Vagina (tissue), 2 donors: ENCODE data around the gene FBXO34. TPM values are rescaled to one million over a fixed set of nuclear protein-coding genes. Genes with fewer than 3 reads are reported as not detected.
"Not testable (repeated sequence)": the region's sequence is repeated elsewhere in the genome, so short reads cannot be mapped to it uniquely, and the experiment has no call there.

Source experiments
- DNase-seq, 2 donors: peaks; one replicate each; pipeline ENCODE4 v3.0.0-alpha.2; 2017; ENCODE audit errors: extremely low spot score in 2 of 2
- H3K27ac ChIP-seq: fragments of 200-600 bp; sonication (generic); one replicate; pipeline ENCODE4 v1.5.1; 2019
- H3K27me3 ChIP-seq: fragments of 200-600 bp; sonication (generic); one replicate; pipeline ENCODE4 v1.5.1; 2019
- H3K36me3 ChIP-seq, 2 donors: fragments of 200-600 bp; sonication (generic); one replicate each; pipeline ENCODE4 v1.5.1; 2017 to 2019
- H3K4me1 ChIP-seq: fragments of 200-600 bp; sonication (generic); one replicate; pipeline ENCODE4 v1.5.1; 2019
- H3K4me3 ChIP-seq, 2 donors: fragments of 200-600 bp; sonication (generic); 1 replicate in 1 of 2; 2 replicates in 1 of 2; pipeline ENCODE4 v1.5.1; 2016 to 2019
- H3K9me3 ChIP-seq: fragments of 200-600 bp; sonication (generic); one replicate; pipeline ENCODE4 v1.5.1; 2019
- POLR2A ChIP-seq, 2 donors: fragments of 450-650 bp; IDR thresholded peaks; one replicate each; pipeline ENCODE4 v1.6.1; 2017; ENCODE audit warnings: antibody characterized with exemption in 2 of 2, mild to moderate bottlenecking in 2 of 2, moderate library complexity in 2 of 2
- POLR2AphosphoS5 ChIP-seq, 2 donors: sonication (generic); formaldehyde crosslinking; IDR thresholded peaks; one replicate each; pipeline ENCODE4 v1.9.0; 2017; ENCODE audit warnings: antibody characterized with exemption in 2 of 2, mild to moderate bottlenecking in 2 of 2, low read depth in 1 of 2; ENCODE audit not compliant: insufficient read depth in 1 of 2
- intact Hi-C: fragments of 100-400 bp; cut with DNase I; formaldehyde crosslinking; loops from one replicate; pipeline ENCODE4 v1.15.1; 2023
- total RNA-seq: library from RNA; depleted of rRNA; stranded (reverse); fragments of >200 nt; gene quantifications from one replicate; pipeline ENCODE4 v1.2.3, GENCODE V29; 2016
- TF ChIP-seq, protein P1 (sequence below), 3 experiments: fragments of 450-650 bp in 2 of 3; fragments of 200-600 bp in 1 of 3; sonication (generic) in 1 of 3; IDR thresholded peaks; one replicate each; pipeline ENCODE4 v1.5.1; 2017 to 2019; ENCODE audit warnings: antibody characterized with exemption in 3 of 3, mild to moderate bottlenecking in 2 of 3, moderate library complexity in 2 of 3

Gene FBXO34
- total RNA-seq, 1 donor from 2014 or later, result 24.6 TPM

DNA sequence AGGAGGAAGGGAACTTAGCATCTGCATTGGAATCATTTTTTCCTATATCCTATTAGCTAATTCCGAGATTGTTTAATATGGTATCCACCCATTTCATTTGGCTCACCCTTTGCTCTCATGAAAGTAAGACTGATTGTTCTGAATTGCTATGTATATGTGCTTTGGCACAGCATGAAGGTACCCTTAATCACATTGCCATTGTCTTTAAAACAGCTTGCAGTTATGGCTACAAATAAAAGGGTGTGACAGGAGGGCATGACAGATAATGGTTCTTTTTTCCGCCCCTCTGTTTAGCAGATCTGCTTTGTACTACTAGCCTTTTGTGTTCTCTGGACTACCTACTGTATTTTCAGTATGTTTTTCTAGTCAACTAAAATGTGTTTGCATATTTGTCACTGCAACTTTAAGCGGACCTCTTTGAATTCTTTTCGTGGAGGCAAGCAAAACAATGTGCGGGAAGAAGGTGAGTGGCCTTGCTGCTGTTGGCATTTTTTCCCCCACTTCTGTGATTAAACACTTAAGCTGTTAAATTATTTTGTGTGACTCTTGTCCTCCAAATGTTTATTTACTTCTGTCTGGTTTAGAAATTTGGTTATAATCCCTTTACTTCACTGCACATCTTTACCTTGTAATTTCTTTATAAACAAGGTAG lies 35.8 kb downstream of the FBXO34 start:
- intact Hi-C loops, result no loop called here
- H3K27ac ChIP-seq, result peak overlapping the region; percentile 48
- DNase-seq, result no peak

DNA sequence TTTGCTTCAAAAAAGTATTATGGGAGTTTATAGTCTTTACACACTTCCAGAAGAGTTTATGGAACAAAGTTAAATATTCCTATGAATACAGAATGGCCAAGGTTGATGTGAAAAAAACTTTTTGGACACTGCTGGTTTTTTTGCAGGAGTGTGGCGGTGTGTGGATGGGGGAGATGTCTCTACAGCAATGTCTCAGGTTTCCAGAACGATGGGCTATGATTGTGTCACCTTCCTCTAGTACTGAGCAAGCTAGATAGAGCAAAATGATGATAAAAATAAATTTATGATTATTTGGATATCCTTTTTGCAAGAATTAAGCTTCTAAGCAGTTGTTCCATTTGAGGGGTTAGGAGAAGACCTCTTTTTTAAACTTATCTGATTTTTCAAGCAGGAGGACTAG lies 37.9 kb downstream of the FBXO34 start:
- intact Hi-C loops, result no loop called here
- H3K4me3 ChIP-seq, result no peak overlapping the region
- H3K27me3 ChIP-seq, result no peaks in the 10 kb centered on the region
- no peak for DNase-seq
- peaks cover 54% of the 10 kb centered on the region for H3K4me1 ChIP-seq
- peaks cover 0 to 6% of the 10 kb centered on the region in 2 donors for H3K36me3 ChIP-seq
- peaks cover 6% of the 10 kb centered on the region for H3K9me3 ChIP-seq
- TF ChIP-seq, protein P1, sequence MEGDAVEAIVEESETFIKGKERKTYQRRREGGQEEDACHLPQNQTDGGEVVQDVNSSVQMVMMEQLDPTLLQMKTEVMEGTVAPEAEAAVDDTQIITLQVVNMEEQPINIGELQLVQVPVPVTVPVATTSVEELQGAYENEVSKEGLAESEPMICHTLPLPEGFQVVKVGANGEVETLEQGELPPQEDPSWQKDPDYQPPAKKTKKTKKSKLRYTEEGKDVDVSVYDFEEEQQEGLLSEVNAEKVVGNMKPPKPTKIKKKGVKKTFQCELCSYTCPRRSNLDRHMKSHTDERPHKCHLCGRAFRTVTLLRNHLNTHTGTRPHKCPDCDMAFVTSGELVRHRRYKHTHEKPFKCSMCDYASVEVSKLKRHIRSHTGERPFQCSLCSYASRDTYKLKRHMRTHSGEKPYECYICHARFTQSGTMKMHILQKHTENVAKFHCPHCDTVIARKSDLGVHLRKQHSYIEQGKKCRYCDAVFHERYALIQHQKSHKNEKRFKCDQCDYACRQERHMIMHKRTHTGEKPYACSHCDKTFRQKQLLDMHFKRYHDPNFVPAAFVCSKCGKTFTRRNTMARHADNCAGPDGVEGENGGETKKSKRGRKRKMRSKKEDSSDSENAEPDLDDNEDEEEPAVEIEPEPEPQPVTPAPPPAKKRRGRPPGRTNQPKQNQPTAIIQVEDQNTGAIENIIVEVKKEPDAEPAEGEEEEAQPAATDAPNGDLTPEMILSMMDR (IDR thresholded peaks at IDR 0.05), result no peak
- TF ChIP-seq POLR2A (IDR thresholded peaks at IDR 0.05), result no peak
- no peak for TF ChIP-seq POLR2AphosphoS5 (IDR thresholded peaks at IDR 0.05; ENCODE audit: insufficient read depth in 1 of 2, low read depth in 1 of 2)
- no peak overlapping the region for H3K27ac ChIP-seq

More for the DNA sequence above, 35.8 kb downstream of the FBXO34 start:
- Histone ChIP-seq H3K4me1 (peaks cover 75% of the 10 kb centered on the region), H3K36me3 (peaks cover 0 to under 1% of the 10 kb centered on the region in 2 donors), H3K27me3 (no peaks in the 10 kb centered on the region), H3K9me3 (no peaks in the 10 kb centered on the region), H3K4me3 (no peak overlapping the region)
- TF ChIP-seq POLR2AphosphoS5 (IDR thresholded peaks at IDR 0.05; ENCODE audit: insufficient read depth in 1 of 2, low read depth in 1 of 2) (peak in 1 of 2 donors; percentile 92), POLR2A (IDR thresholded peaks at IDR 0.05) (no peak)
- TF ChIP-seq, protein P1 (IDR thresholded peaks at IDR 0.05), result no peak

DNA sequence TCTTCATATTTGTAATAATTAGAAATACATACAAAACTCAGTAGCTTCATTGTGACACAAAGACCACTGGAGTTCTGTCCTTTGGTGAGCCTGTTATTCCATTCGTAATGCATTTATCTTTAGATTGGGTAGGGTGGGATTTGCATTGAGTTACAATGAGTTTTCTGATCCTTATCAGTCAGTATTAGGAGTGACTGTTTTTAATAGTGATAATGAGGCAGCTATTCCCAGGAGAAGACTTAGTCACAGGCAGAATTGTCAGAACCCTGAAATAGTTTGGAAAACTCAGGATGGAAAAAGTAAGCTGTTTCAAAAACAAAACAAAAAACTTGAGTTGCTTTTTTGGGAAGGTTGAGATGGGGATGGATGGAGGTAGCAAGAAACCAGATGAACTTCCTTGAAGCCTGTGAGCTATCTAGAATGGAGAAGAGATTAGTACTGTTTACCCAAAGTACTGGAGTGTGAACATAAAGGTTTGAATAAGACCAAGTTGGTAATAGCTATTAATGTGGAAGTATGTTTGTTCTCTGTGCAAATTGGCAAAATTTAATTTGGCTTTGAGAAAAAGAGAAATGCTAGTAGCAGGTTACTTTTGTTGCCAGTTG lies 38.6 kb downstream of the FBXO34 start:
- peaks cover 0 to 6% of the 10 kb centered on the region in 2 donors for H3K36me3 ChIP-seq
- H3K27ac ChIP-seq, result no peak overlapping the region
- H3K4me3 ChIP-seq, result no peak overlapping the region
- H3K4me1 ChIP-seq, result peaks cover 50% of the 10 kb centered on the region
- peaks cover 6% of the 10 kb centered on the region for H3K9me3 ChIP-seq
- TF ChIP-seq POLR2A (IDR thresholded peaks at IDR 0.05), result no peak
- TF ChIP-seq, protein P1 (IDR thresholded peaks at IDR 0.05), result no peak
- intact Hi-C loops, result no loop called here
- DNase-seq, result no peak
- no peaks in the 10 kb centered on the region for H3K27me3 ChIP-seq

DNA sequence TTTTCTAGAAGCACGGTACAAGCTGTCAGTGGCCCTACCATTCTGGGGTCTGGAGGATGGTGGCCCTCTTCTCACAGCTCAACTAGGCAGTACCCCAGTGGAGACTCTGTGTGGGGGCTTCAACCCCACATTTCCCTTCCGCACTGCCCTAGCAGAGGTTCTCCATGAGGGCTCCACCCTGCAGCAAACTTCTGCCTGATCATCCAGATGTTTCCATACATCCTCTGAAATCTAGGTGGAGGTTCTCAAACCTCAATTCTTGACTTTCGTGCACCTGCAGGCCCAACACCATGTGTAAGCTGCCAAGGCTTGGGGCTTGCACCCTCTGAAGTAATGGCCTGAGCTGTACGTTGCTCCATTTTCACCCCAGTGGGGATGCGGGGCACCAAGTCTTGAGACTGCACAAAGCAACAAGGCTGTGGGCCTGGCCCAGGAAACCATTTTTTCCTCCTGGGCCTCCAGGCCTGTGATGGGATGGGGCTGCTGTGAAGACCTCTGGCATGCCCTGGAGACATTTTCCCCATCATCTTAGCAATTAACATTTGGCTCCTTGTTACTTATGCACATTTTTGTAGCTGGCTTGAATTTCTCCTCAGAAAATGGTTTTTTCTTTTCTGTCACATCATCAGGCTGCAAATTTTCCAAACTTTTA lies 41.3 kb downstream of the FBXO34 start:
- H3K4me1 ChIP-seq, result peaks cover 51% of the 10 kb centered on the region
- H3K4me3 ChIP-seq, H3K27me3 ChIP-seq, DNase-seq, H3K27ac ChIP-seq, H3K36me3 ChIP-seq, H3K9me3 ChIP-seq, intact Hi-C loops: not testable (repeated sequence)

DNA sequence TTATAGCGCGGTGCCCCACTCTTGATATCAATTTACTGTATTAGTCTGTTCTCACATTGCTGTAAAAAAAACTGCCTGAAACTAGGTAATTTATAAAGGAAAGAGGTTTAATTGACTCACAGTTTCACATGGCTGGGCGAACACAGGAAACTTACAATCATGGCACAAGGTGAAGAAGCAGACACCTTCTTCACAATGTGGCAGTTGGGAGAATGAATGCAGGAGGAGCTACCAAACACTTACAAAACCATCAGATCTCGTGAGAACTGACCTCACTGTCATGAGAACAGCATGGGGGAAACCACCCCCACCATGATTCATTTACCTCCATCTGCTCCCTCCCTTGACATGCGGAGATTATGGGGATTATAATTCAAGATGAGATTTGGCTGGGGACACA lies 42.3 kb downstream of the FBXO34 start:
- H3K27me3 ChIP-seq, result no peaks in the 10 kb centered on the region
- peaks cover 43% of the 10 kb centered on the region for H3K4me1 ChIP-seq
- peaks cover 6% of the 10 kb centered on the region for H3K9me3 ChIP-seq
- no peak overlapping the region for H3K4me3 ChIP-seq
- TF ChIP-seq POLR2AphosphoS5 (IDR thresholded peaks at IDR 0.05; ENCODE audit: insufficient read depth in 1 of 2, low read depth in 1 of 2) (no peak), POLR2A (IDR thresholded peaks at IDR 0.05) (no peak)
- TF ChIP-seq, protein P1 (IDR thresholded peaks at IDR 0.05), result no peak
- intact Hi-C loops, result no loop called here
- peaks cover 0 to 6% of the 10 kb centered on the region in 2 donors for H3K36me3 ChIP-seq
- H3K27ac ChIP-seq, result no peak overlapping the region
- DNase-seq, result no peak
